Measurements from ENCODE around the gene MAP1B. TPM values are rescaled to one million over a fixed set of nuclear protein-coding genes. Genes with fewer than 3 reads are reported as not detected.
A peak's percentile ranks its signal among the peaks of the same experiment; 100 is the strongest.

The MAP1B gene
- total RNA-seq, 1 donor: 164 TPM

DNA sequence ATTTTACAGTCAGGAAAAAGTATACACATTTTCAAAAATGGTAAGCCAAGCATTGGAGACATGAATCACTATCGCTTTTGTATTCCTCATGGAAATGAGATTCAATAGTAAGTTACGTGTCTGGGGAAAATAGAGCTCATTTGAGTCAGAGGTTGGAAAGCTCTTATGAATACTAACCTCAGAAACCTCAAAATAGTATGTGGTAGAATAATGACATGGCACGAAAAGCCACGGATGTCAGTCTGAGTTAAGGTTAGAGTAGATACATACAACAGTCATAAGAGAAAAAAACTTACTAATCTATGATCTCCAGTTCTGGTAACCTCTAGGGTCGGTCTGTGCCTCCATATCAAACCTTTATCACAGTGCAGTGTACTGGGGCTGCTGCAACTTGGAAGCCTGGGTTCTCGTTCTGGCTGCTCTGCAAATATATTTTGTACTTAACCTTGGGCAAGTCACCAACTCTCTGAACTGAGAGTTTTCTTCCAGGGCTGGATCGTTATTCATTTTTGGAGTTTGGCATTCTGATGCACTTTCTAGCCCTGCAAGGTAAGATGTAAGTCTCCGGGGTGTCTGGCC lies 31.8 kb downstream of the MAP1B start:
- H3K36me3 ChIP-seq (ENCODE audit: insufficient read depth, low read length): peaks cover 20% of the 10 kb centered on the region
- TF ChIP-seq, protein P1, sequence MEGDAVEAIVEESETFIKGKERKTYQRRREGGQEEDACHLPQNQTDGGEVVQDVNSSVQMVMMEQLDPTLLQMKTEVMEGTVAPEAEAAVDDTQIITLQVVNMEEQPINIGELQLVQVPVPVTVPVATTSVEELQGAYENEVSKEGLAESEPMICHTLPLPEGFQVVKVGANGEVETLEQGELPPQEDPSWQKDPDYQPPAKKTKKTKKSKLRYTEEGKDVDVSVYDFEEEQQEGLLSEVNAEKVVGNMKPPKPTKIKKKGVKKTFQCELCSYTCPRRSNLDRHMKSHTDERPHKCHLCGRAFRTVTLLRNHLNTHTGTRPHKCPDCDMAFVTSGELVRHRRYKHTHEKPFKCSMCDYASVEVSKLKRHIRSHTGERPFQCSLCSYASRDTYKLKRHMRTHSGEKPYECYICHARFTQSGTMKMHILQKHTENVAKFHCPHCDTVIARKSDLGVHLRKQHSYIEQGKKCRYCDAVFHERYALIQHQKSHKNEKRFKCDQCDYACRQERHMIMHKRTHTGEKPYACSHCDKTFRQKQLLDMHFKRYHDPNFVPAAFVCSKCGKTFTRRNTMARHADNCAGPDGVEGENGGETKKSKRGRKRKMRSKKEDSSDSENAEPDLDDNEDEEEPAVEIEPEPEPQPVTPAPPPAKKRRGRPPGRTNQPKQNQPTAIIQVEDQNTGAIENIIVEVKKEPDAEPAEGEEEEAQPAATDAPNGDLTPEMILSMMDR (IDR thresholded peaks at IDR 0.05; ENCODE audit: extremely low read depth, low read depth, low read length): no peak
- H3K4me3 ChIP-seq (ENCODE audit: insufficient read depth, low read length): peak overlapping the region; percentile 12
- peak overlapping the region; percentile 74 for H3K27ac ChIP-seq (ENCODE audit: low read depth, low read length)
- peak overlapping the region; percentile 64 for H3K4me2 ChIP-seq (ENCODE audit: insufficient read depth, low read length)
- H3K4me1 ChIP-seq (ENCODE audit: insufficient read depth, low read length): peaks cover 80% of the 10 kb centered on the region
- no peaks in the 10 kb centered on the region for H3K27me3 ChIP-seq (ENCODE audit: insufficient read depth, low read length)
- no peaks in the 10 kb centered on the region for H4K20me1 ChIP-seq (ENCODE audit: insufficient read depth, low read length)
- DNase-seq (ENCODE audit: insufficient read length, low spot score, missing footprints): no peak
- H2AFZ ChIP-seq (ENCODE audit: low read length): no peak overlapping the region
- H3K79me2 ChIP-seq (ENCODE audit: insufficient read depth, low read length): peaks cover 59% of the 10 kb centered on the region
- no peaks in the 10 kb centered on the region for H3K9me3 ChIP-seq (ENCODE audit: low read depth, low read length)

DNA sequence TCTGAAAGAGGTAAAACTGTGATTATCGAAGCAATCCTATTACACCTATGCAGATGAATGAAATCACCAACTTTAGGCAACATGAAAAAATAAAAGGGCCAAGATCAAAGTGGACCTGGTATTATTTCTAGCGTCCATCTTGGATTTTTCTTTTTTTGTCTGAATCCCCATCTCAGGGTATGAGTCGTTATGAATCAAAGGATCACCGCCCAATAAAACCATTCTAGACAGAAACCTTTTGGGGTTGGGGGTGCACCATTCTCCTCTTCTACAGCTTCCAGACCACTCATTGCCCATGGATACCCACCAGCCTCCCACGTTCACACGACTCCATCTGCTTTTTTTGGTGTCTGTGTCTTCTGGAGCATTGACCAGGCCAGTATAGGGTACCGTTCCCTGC lies 33.4 kb downstream of the MAP1B start:
- H3K4me3 ChIP-seq (ENCODE audit: insufficient read depth, low read length): no peak overlapping the region
- peaks cover 15% of the 10 kb centered on the region for H3K36me3 ChIP-seq (ENCODE audit: insufficient read depth, low read length)
- no peaks in the 10 kb centered on the region for H4K20me1 ChIP-seq (ENCODE audit: insufficient read depth, low read length)
- TF ChIP-seq, protein P1 (IDR thresholded peaks at IDR 0.05; ENCODE audit: extremely low read depth, low read depth, low read length): no peak
- H3K4me1 ChIP-seq (ENCODE audit: insufficient read depth, low read length): peaks cover 80% of the 10 kb centered on the region
- no peaks in the 10 kb centered on the region for H3K27me3 ChIP-seq (ENCODE audit: insufficient read depth, low read length)
- no peak for DNase-seq (ENCODE audit: insufficient read length, low spot score, missing footprints)
- no peaks in the 10 kb centered on the region for H3K9me3 ChIP-seq (ENCODE audit: low read depth, low read length)
- peak overlapping the region; percentile 96 for H3K27ac ChIP-seq (ENCODE audit: low read depth, low read length)
- no peak overlapping the region for H2AFZ ChIP-seq (ENCODE audit: low read length)
- H3K4me2 ChIP-seq (ENCODE audit: insufficient read depth, low read length): peak overlapping the region; percentile 28
- peaks cover 59% of the 10 kb centered on the region for H3K79me2 ChIP-seq (ENCODE audit: insufficient read depth, low read length)

DNA sequence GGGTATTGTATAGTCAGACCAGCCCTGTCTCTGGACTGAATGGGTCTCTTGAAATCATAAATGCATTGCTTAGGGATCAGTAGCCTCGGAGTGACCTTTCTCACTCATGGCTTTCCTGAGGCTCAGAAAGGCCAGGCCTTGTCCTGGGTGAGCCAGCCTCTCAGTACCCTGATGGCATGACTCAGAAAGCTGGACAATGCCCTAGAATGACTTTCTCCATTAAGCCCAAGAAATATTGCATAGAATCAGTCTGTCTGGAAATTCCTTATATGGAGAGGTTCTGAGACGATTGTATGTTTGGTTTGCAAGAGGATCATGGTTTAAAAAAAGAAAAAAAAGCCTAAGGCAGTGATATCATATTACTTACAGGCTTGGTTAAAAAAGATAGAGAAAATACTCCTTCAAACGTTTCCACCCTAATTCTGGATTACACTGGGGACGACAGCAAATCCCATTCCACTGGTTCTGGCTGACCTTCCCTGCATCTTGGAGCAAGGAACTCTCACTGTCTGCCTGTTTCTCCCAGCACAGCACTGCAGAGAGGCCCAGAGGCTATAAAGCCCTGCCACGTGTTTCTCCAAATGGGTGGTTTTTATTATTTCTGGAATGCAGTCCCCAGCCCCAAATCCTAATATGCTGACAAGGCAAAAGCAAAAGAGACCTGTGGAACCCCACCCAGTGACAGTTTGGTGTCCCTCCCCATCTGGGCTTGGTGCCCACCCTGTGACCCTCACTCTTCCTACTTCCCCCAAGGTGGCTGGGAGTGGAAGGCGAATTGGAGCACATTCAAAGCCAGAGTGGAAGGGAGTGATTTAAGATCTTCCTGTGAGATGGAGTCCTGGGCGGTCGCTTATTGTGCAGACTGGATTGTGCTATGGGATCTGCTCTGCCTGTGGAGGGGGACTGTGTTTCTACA lies 34.4 kb downstream of the MAP1B start:
- Histone ChIP-seq H3K79me2 (ENCODE audit: insufficient read depth, low read length) (peaks cover 60% of the 10 kb centered on the region), H3K4me2 (ENCODE audit: insufficient read depth, low read length) (peak overlapping the region; percentile 28), H3K9me3 (ENCODE audit: low read depth, low read length) (no peaks in the 10 kb centered on the region), H3K4me1 (ENCODE audit: insufficient read depth, low read length) (peaks cover 79% of the 10 kb centered on the region), H3K36me3 (ENCODE audit: insufficient read depth, low read length) (peaks cover 22% of the 10 kb centered on the region), H3K27me3 (ENCODE audit: insufficient read depth, low read length) (no peaks in the 10 kb centered on the region), H4K20me1 (ENCODE audit: insufficient read depth, low read length) (no peaks in the 10 kb centered on the region), H3K27ac (ENCODE audit: low read depth, low read length) (peak overlapping the region; percentile 96), H3K4me3 (ENCODE audit: insufficient read depth, low read length) (peak overlapping the region; percentile 17), H2AFZ (ENCODE audit: low read length) (no peak overlapping the region)
- TF ChIP-seq, protein P1 (IDR thresholded peaks at IDR 0.05; ENCODE audit: extremely low read depth, low read depth, low read length): no peak
- no peak for DNase-seq (ENCODE audit: insufficient read length, low spot score, missing footprints)

DNA sequence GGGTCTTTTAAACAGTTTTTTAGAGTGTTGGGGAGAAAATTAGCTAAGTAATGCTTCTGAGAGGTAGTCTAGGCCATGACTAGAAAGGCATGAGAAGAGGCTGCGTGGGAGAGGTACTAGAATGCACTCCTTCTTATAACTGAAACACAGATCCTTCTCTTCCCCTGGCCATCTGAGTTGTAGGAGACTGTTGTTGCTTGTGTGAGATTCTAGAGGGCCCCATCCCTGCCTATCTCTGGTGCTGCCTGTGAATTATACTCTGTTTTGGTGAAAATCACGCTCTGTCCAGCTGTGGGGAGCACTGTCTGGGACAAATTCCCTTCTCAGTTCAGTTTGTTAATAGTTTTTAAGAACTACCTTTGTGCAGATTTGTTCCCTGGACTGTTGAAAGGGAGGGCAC lies 37.5 kb downstream of the MAP1B start:
- no peaks in the 10 kb centered on the region for H4K20me1 ChIP-seq (ENCODE audit: insufficient read depth, low read length)
- H2AFZ ChIP-seq (ENCODE audit: low read length): no peak overlapping the region
- peaks cover 52% of the 10 kb centered on the region for H3K4me1 ChIP-seq (ENCODE audit: insufficient read depth, low read length)
- TF ChIP-seq, protein P1 (IDR thresholded peaks at IDR 0.05; ENCODE audit: extremely low read depth, low read depth, low read length): no peak
- H3K9me3 ChIP-seq (ENCODE audit: low read depth, low read length): no peaks in the 10 kb centered on the region
- H3K36me3 ChIP-seq (ENCODE audit: insufficient read depth, low read length): peaks cover 43% of the 10 kb centered on the region
- H3K4me3 ChIP-seq (ENCODE audit: insufficient read depth, low read length): no peak overlapping the region
- peak overlapping the region; percentile 46 for H3K27ac ChIP-seq (ENCODE audit: low read depth, low read length)
- peaks cover 78% of the 10 kb centered on the region for H3K79me2 ChIP-seq (ENCODE audit: insufficient read depth, low read length)
- H3K4me2 ChIP-seq (ENCODE audit: insufficient read depth, low read length): no peak overlapping the region
- no peaks in the 10 kb centered on the region for H3K27me3 ChIP-seq (ENCODE audit: insufficient read depth, low read length)
- no peak for DNase-seq (ENCODE audit: insufficient read length, low spot score, missing footprints)
